HG02840 (cell line): Measurements from ENCODE around the gene DNAJC7.

ENCODE experiments used
- ATAC-seq: cut with Tn5 transposase; IDR thresholded peaks from one replicate; pipeline ENCODE4 v1.9.1; 2021; ENCODE audit warnings: mild to moderate bottlenecking, moderate library complexity, moderate number of reproducible peaks; ENCODE audit not compliant: unreplicated experiment, low FRiP score

DNAJC7 gene

GRCh38 chr17:41930009-41930832 is 87.0 kb downstream of the DNAJC7 start, which contains the start of gene ODAD4:
Gene ODAD4 (plus strand): TSS chr17:41930617. CDS start chr17:41930724, 107 bp downstream.
- ATAC-seq = peak; percentile 90

GRCh38 chr17:41928693-41929251 is 88.5 kb downstream of the DNAJC7 start:
- ATAC-seq = no peak
